Brain microvascular endothelial cell (primary cell): Measurements from ENCODE around the gene SLC44A4.
A peak's percentile ranks its signal among the peaks of the same experiment; 100 is the strongest.

Source experiments
- DNase-seq: peaks from one replicate; pipeline ENCODE4 v3.0.0-alpha.2; 2020
- H3K27ac ChIP-seq: fragments of 250-450 bp; sonication (Bioruptor Pico); 2 replicates; pipeline ENCODE4 v1.5.1; 2020; ENCODE audit warnings: mild to moderate bottlenecking, moderate library complexity
- H3K27me3 ChIP-seq: fragments of 250-450 bp; sonication (Bioruptor Pico); replicated peaks from 2 replicates; pipeline ENCODE4 v1.5.1; 2020; ENCODE audit warnings: mild to moderate bottlenecking
- H3K36me3 ChIP-seq: fragments of 250-450 bp; sonication (Bioruptor Pico); replicated peaks from 2 replicates; pipeline ENCODE4 v1.5.1; 2020; ENCODE audit warnings: mild to moderate bottlenecking
- H3K4me3 ChIP-seq: 2 replicates; pipeline ENCODE4 v1.5.1; 2011; ENCODE audit warnings: low read depth, mild to moderate bottlenecking, control low read depth, low read length, moderate library complexity
- CTCF ChIP-seq: IDR thresholded peaks from 2 replicates; pipeline ENCODE4 v1.5.1; 2011; ENCODE audit warnings: low read depth, mild to moderate bottlenecking, moderate library complexity, low read length, control low read depth, inconsistent platforms; ENCODE audit errors: missing control alignments
- in situ Hi-C: cut with HindIII; loops from 2 replicates; pipeline ENCODE4 v1.10.0; 2017; ENCODE audit warnings: low sequenced_read_pairs, low pct_ligation_motif_present

The SLC44A4 gene

GRCh38 chr6:31813465-31813849 is 65.3 kb downstream of the SLC44A4 start:
- TF ChIP-seq CTCF = no peak
- no peak for DNase-seq
- in situ Hi-C loops = no loop called here
- no peaks in the 10 kb centered on the region for H3K36me3 ChIP-seq
- peak overlapping the region; percentile 80 for H3K27ac ChIP-seq
- no peaks in the 10 kb centered on the region for H3K27me3 ChIP-seq
- H3K4me3 ChIP-seq = no peak overlapping the region
